ENCODE data around the gene RNLS.

RNLS gene

GRCh38 chr10:88317099-88317498 is 266.0 kb downstream of the RNLS start:
- no peak for DNase-seq (ENCODE audit: low read depth)
- no peak for TF ChIP-seq CTCF (IDR thresholded peaks at IDR 0.05; ENCODE audit: low read depth, low read length, missing control alignments)
- H3K4me3 ChIP-seq (ENCODE audit: low read depth, low read length), result no peak overlapping the region

- no peak overlapping the region for H3K4me3 ChIP-seq (ENCODE audit: low read depth, low read length)
- TF ChIP-seq CTCF (IDR thresholded peaks at IDR 0.05; ENCODE audit: low read depth, low read length, missing control alignments), result no peak
- no peak for DNase-seq (ENCODE audit: low read depth)
Measured at GRCh38 chr10:88316292-88316861, 266.7 kb downstream of the RNLS start.

GRCh38 chr10:88315755-88316154 is 267.4 kb downstream of the RNLS start:
- DNase-seq (ENCODE audit: low read depth), result no peak
- no peak overlapping the region for H3K4me3 ChIP-seq (ENCODE audit: low read depth, low read length)
- TF ChIP-seq CTCF (IDR thresholded peaks at IDR 0.05; ENCODE audit: low read depth, low read length, missing control alignments), result no peak

GRCh38 chr10:88314362-88314761 is 268.8 kb downstream of the RNLS start:
- H3K4me3 ChIP-seq (ENCODE audit: low read depth, low read length), result no peak overlapping the region
- TF ChIP-seq CTCF (IDR thresholded peaks at IDR 0.05; ENCODE audit: low read depth, low read length, missing control alignments), result no peak
- DNase-seq (ENCODE audit: low read depth), result no peak

GRCh38 chr10:88313878-88314277 is 269.2 kb downstream of the RNLS start:
- TF ChIP-seq CTCF (IDR thresholded peaks at IDR 0.05; ENCODE audit: low read depth, low read length, missing control alignments), result no peak
- no peak overlapping the region for H3K4me3 ChIP-seq (ENCODE audit: low read depth, low read length)
- DNase-seq (ENCODE audit: low read depth), result no peak

GRCh38 chr10:88312855-88313254 is 270.3 kb downstream of the RNLS start:
- no peak for DNase-seq (ENCODE audit: low read depth)
- no peak for TF ChIP-seq CTCF (IDR thresholded peaks at IDR 0.05; ENCODE audit: low read depth, low read length, missing control alignments)
- no peak overlapping the region for H3K4me3 ChIP-seq (ENCODE audit: low read depth, low read length)

GRCh38 chr10:88311264-88311663 is 271.9 kb downstream of the RNLS start:
- DNase-seq (ENCODE audit: low read depth), result no peak
- no peak overlapping the region for H3K4me3 ChIP-seq (ENCODE audit: low read depth, low read length)
- no peak for TF ChIP-seq CTCF (IDR thresholded peaks at IDR 0.05; ENCODE audit: low read depth, low read length, missing control alignments)

Data from GM12864 (cell line).